Measurements from ENCODE around the gene LBP. TPM values are rescaled to one million over a fixed set of nuclear protein-coding genes. Genes with fewer than 3 reads are reported as not detected.
A peak's percentile ranks its signal among the peaks of the same experiment; 100 is the strongest.

LBP gene
- total RNA-seq, 1 experiment from 2014 or later = 0.37 TPM

DNA sequence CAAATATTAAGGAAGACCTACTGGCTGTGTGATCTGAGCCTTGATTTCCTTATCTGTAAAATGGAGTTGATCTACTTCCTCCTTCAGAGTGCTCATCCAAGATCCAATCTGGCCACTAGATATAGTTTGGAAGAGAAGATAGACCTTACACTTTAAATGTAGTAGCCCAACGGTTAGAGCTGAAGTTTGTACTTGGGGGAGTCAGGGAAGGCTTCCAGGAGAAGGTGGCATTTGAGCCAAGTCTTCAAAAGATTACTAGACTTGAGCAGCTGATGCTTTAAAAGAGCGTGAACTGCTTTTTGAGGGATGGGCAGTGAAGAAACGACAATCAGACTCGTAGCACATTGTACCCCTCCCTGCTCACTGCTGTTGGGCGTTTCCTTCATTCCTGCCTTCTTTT is 3.6 kb downstream of the LBP start (continued):
- TF ChIP-seq, protein P1, sequence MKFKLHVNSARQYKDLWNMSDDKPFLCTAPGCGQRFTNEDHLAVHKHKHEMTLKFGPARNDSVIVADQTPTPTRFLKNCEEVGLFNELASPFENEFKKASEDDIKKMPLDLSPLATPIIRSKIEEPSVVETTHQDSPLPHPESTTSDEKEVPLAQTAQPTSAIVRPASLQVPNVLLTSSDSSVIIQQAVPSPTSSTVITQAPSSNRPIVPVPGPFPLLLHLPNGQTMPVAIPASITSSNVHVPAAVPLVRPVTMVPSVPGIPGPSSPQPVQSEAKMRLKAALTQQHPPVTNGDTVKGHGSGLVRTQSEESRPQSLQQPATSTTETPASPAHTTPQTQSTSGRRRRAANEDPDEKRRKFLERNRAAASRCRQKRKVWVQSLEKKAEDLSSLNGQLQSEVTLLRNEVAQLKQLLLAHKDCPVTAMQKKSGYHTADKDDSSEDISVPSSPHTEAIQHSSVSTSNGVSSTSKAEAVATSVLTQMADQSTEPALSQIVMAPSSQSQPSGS (CRISPR knock-in tag; IDR thresholded peaks at IDR 0.05; ENCODE audit: borderline replicate concordance, low read depth) = no peak
- TF ChIP-seq CBFB (CRISPR knock-in tag; IDR thresholded peaks at IDR 0.05; ENCODE audit: low read depth) = no peak
- no peak for TF ChIP-seq ZNF219 (CRISPR knock-in tag; IDR thresholded peaks at IDR 0.05; ENCODE audit: borderline replicate concordance)
- no peak for TF ChIP-seq NFE2L1 (CRISPR knock-in tag; IDR thresholded peaks at IDR 0.05)
- TF ChIP-seq CREB1 (CRISPR knock-in tag; IDR thresholded peaks at IDR 0.05) = no peak

DNA sequence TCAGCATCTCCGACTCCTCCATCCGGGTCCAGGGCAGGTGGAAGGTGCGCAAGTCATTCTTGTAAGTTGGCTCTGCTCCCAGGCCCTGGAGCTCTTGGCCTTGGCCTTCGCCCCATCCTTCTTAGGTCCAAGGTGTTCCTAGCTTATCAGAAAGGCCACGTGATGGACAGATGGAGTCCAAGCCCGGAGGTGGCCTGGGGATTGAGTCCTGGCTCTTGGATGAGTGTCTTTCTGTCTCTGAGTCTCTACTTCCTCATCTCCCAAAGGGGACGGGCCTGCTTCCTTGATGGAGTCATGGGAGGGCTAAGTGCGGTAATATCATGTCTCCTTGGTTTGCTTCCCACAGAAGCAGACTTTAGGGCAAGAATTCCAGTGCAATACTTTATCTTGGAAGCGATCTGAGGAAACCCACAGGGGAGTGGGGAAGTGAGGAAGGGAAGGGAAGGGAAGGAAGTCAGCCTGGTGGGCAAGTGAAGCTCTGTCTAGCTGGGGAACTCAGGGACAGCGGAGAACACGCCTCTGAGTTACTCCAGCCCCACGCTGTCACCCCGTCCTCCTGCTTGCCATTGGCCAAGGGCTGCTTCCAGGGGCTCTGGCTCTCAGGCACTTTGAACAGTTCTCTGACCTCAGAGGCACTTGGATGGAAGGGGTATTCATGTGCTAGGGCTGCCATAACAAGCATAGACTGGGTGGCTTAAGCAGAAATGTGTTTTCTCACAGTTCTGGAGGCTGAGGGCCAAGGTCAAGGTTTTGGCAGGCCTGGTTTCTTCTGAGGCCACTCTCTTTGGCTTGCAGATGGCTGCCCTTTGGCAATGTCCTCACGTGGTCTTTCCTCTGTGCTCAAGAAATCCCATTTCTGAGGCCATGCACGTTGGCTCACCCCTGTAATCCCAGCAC is 4.8 kb downstream of the LBP start:
- POLR2A ChIA-PET = no interaction called here
- no peak overlapping the region for H3K4me3 Mint-ChIP-seq
- no peaks in the 10 kb centered on the region for H3K9me3 Mint-ChIP-seq
- no peaks in the 10 kb centered on the region for H3K36me3 Mint-ChIP-seq
- peaks cover 41% of the 10 kb centered on the region for H3K4me1 Mint-ChIP-seq
- CTCF ChIA-PET = interaction anchor here (1.3 to 12.6 kb wide), 2 partner anchors 12 to 57 kb away, joined by 5 to 329 read pairs; no protein-coding TSS in a partner anchor
- H3K27me3 Mint-ChIP-seq (ENCODE audit: low read depth) = no peaks in the 10 kb centered on the region
- ATAC-seq (no peak), DNase-seq (ENCODE audit: low spot score) (no peak)
- H3K27ac Mint-ChIP-seq = no peak overlapping the region
- TF ChIP-seq, protein P2, sequence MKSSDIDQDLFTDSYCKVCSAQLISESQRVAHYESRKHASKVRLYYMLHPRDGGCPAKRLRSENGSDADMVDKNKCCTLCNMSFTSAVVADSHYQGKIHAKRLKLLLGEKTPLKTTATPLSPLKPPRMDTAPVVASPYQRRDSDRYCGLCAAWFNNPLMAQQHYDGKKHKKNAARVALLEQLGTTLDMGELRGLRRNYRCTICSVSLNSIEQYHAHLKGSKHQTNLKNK (CRISPR knock-in tag; IDR thresholded peaks at IDR 0.05) = no peak
- TF ChIP-seq SMAD4 (CRISPR knock-in tag; IDR thresholded peaks at IDR 0.05) (no peak), ZNF138 (CRISPR knock-in tag; conservative IDR thresholded peaks at IDR 0.05) (no peak), HMGA2 (CRISPR knock-in tag; IDR thresholded peaks at IDR 0.05) (no peak), ESRRA (CRISPR knock-in tag; IDR thresholded peaks at IDR 0.05; ENCODE audit: borderline replicate concordance) (no peak), ZNF263 (CRISPR knock-in tag; IDR thresholded peaks at IDR 0.05; ENCODE audit: low read depth) (no peak), GRHL2 (CRISPR knock-in tag; IDR thresholded peaks at IDR 0.05; ENCODE audit: insufficient replicate concordance, severe bottlenecking) (no peak), MYBL2 (CRISPR knock-in tag; IDR thresholded peaks at IDR 0.05) (no peak)

DNA sequence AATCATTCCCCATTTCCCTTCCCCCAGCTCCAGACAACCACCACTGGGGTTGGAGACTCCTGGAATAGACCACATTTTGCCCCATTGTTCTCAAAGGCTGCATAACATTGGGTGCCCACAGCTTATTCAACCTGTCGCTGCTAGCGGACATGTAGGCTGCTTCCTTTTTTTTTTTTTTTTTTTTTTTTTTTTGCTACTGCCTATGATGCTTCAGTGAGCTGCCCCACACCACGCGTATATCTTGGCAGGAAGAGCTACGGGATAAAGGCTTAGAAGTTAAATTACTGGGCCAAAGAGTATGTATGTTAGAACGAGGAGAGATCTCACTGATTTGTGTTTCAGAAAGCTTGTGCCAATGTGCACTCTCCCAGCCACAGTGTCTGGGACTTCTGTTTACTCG is 7.0 kb downstream of the LBP start:
- ChIA-PET POLR2A (interaction anchor here (0.5 to 1.8 kb wide), 6 partner anchors 11 to 220 kb away, joined by 3 to 10 read pairs (median 4); no protein-coding TSS in a partner anchor), CTCF (interaction anchor here (0.6 to 12.6 kb wide), 7 partner anchors 14 to 429 kb away, joined by 3 to 329 read pairs (median 5); no protein-coding TSS in a partner anchor)
- Mint-ChIP-seq H3K27ac (peak overlapping the region; percentile 24; the same call in 1 of the 2 replicates), H3K27me3 (ENCODE audit: low read depth) (no peaks in the 10 kb centered on the region), H3K36me3 (no peaks in the 10 kb centered on the region), H3K4me3 (no peak overlapping the region; the same call in 1 of the 2 replicates), H3K4me1 (peaks cover 41% of the 10 kb centered on the region), H3K9me3 (no peaks in the 10 kb centered on the region)
- ATAC-seq (peak; percentile 62), DNase-seq (ENCODE audit: low spot score) (no peak)
- TF ChIP-seq, protein P3, sequence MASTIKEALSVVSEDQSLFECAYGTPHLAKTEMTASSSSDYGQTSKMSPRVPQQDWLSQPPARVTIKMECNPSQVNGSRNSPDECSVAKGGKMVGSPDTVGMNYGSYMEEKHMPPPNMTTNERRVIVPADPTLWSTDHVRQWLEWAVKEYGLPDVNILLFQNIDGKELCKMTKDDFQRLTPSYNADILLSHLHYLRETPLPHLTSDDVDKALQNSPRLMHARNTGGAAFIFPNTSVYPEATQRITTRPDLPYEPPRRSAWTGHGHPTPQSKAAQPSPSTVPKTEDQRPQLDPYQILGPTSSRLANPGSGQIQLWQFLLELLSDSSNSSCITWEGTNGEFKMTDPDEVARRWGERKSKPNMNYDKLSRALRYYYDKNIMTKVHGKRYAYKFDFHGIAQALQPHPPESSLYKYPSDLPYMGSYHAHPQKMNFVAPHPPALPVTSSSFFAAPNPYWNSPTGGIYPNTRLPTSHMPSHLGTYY (CRISPR knock-in tag; IDR thresholded peaks at IDR 0.05) = no peak
- no peak for TF ChIP-seq TCF7 (CRISPR knock-in tag; IDR thresholded peaks at IDR 0.05; ENCODE audit: low read depth)
- TF ChIP-seq, protein P4, sequence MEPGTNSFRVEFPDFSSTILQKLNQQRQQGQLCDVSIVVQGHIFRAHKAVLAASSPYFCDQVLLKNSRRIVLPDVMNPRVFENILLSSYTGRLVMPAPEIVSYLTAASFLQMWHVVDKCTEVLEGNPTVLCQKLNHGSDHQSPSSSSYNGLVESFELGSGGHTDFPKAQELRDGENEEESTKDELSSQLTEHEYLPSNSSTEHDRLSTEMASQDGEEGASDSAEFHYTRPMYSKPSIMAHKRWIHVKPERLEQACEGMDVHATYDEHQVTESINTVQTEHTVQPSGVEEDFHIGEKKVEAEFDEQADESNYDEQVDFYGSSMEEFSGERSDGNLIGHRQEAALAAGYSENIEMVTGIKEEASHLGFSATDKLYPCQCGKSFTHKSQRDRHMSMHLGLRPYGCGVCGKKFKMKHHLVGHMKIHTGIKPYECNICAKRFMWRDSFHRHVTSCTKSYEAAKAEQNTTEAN (CRISPR knock-in tag; IDR thresholded peaks at IDR 0.05) = no peak
- no peak for TF ChIP-seq SMAD4 (CRISPR knock-in tag; IDR thresholded peaks at IDR 0.05)
- no peak for TF ChIP-seq EMX1 (CRISPR knock-in tag; IDR thresholded peaks at IDR 0.05)
- TF ChIP-seq ZNF138 (CRISPR knock-in tag; conservative IDR thresholded peaks at IDR 0.05) = no peak
- TF ChIP-seq CREM (CRISPR knock-in tag; IDR thresholded peaks at IDR 0.05) = no peak
- TF ChIP-seq NR1H2 (CRISPR knock-in tag; IDR thresholded peaks at IDR 0.05) = no peak
- TF ChIP-seq, protein P5, sequence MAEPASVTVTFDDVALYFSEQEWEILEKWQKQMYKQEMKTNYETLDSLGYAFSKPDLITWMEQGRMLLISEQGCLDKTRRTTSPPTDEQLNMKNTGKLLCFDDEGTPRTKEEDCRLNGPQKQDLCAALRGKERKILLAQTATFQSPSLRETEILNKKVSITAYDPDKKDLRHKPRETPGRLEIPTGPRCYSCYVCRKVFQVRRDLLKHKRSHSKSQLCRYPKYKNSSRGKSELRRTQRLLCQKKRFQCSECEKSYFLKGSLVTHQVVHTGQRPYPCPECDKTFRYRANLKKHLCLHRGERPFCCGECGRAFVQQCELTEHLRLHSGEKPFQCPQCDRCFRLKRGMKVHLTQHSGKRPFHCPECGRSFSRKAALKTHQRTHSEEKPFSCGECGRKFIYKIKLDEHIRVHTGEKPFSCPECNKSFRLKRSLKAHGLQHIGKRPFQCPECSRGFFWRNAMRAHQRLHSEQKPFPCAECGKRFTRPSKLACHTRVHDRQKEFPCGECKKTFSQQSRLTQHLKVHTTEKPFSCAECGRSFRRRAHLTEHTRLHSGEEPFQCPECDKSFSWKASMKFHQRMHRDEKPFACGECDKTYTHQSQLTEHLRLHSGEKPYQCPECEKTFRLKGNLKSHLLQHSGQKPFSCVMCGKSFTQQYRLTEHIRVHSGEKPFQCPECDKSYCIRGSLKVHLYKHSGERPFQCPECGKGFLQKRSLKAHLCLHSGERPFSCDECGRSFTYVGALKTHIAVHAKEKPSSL (CRISPR knock-in tag; conservative IDR thresholded peaks at IDR 0.05) = no peak
- TF ChIP-seq OVOL2 (CRISPR knock-in tag; IDR thresholded peaks at IDR 0.05; ENCODE audit: borderline replicate concordance) = no peak
- no peak for TF ChIP-seq JUN (CRISPR knock-in tag; IDR thresholded peaks at IDR 0.05)
- TF ChIP-seq KAT7 (CRISPR knock-in tag; IDR thresholded peaks at IDR 0.05; ENCODE audit: borderline replicate concordance) = no peak
- TF ChIP-seq ZNF317 (CRISPR knock-in tag; IDR thresholded peaks at IDR 0.05; ENCODE audit: borderline replicate concordance, low read depth) = no peak
- no peak for TF ChIP-seq ZNF219 (CRISPR knock-in tag; IDR thresholded peaks at IDR 0.05; ENCODE audit: borderline replicate concordance)
- TF ChIP-seq HMGA2 (CRISPR knock-in tag; IDR thresholded peaks at IDR 0.05) = no peak

Measured in WTC11 (cell line).